Thyroid gland (tissue), 4 donors: ENCODE data around the gene PLCH1. TPM values are rescaled to one million over a fixed set of nuclear protein-coding genes. Genes with fewer than 3 reads are reported as not detected.

Source experiments
- DNase-seq, 2 donors: peaks; one replicate each; pipeline ENCODE4 v3.0.0-alpha.2; 2019
- H3K27ac ChIP-seq, 3 donors: fragments of 200-600 bp; sonication (generic); 1 replicate in 2 of 3; 2 replicates in 1 of 3; pipeline ENCODE4 v1.5.1; 2016 to 2019; ENCODE audit warnings: mild to moderate bottlenecking in 1 of 3, moderate library complexity in 1 of 3
- H3K27me3 ChIP-seq: fragments of 200-600 bp; sonication (generic); one replicate; pipeline ENCODE4 v1.5.1; 2019
- H3K36me3 ChIP-seq, 2 donors: fragments of 200-600 bp; sonication (generic); one replicate each; pipeline ENCODE4 v1.5.1; 2016 to 2019
- H3K4me1 ChIP-seq, 2 donors: fragments of 200-600 bp; sonication (generic); one replicate each; pipeline ENCODE4 v1.5.1; 2017 to 2019
- H3K4me3 ChIP-seq, 3 donors: fragments of 200-600 bp; sonication (generic); replicated peaks in 1 of 3; 1 replicate in 2 of 3; 2 replicates in 1 of 3; pipeline ENCODE4 v1.5.1; 2016; ENCODE audit warnings: mild to moderate bottlenecking in 1 of 3
- H3K9me3 ChIP-seq: fragments of 200-600 bp; sonication (generic); one replicate; pipeline ENCODE4 v1.5.1; 2017
- CTCF ChIP-seq, 6 experiments: fragments of 200-600 bp in 3 of 6; fragments of 450-650 bp in 3 of 6; sonication (generic) in 3 of 6; IDR thresholded peaks; one replicate each; pipeline ENCODE4 v1.5.1; 2016 to 2019; ENCODE audit warnings: antibody characterized with exemption in 6 of 6, mild to moderate bottlenecking in 2 of 6, inconsistent platforms in 1 of 6, moderate library complexity in 1 of 6
- POLR2A ChIP-seq, 2 donors: fragments of 450-650 bp; IDR thresholded peaks; one replicate each; pipeline ENCODE4 v1.6.1; 2017; ENCODE audit warnings: antibody characterized with exemption in 2 of 2, mild to moderate bottlenecking in 2 of 2, moderate library complexity in 1 of 2
- WGBS, 2 donors: methylation state at CpG; one replicate each; pipeline ENCODE4 v1.1.5; 2017; 5-methylcytosine and 5-hydroxymethylcytosine counted together
- intact Hi-C: fragments of 100-400 bp; cut with DNase I; formaldehyde crosslinking; loops from one replicate; pipeline ENCODE4 v1.15.1; 2023
- total RNA-seq, 4 donors: library from RNA; depleted of rRNA; stranded (reverse); fragments of >200 nt; gene quantifications; one replicate each; pipeline ENCODE4 v1.2.3, GENCODE V29; 2016

The PLCH1 gene
- total RNA-seq, 4 donors from 2014 or later: 4.3 to 20.6 (median 14.1) TPM

DNA sequence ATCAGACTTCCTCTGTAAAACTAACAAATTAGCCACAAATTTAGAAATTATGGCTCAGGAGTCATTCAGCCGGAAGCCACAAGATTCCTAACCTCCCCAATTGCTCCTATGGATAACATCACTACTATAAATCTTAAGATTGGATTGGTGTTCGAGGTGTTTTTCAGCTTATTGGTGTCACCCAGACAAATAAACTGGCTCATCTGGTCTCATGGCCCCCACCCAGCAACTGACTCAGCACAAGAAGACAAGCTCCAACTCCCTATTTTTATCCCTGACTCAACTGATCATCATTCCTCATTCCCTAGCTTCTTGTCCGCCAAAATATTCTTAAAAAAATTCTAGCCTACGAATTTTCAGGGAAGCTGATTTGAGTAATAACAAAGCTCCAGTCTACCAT lies 316.3 kb downstream of the PLCH1 start:
- TF ChIP-seq POLR2A (IDR thresholded peaks at IDR 0.05) (no peak), CTCF (IDR thresholded peaks at IDR 0.05) (no peak)
- Histone ChIP-seq H3K36me3 (no peaks in the 10 kb centered on the region), H3K9me3 (no peaks in the 10 kb centered on the region), H3K27ac (no peak overlapping the region), H3K27me3 (no peaks in the 10 kb centered on the region), H3K4me1 (no peaks in the 10 kb centered on the region), H3K4me3 (no peak overlapping the region)
- DNase-seq: no peak
- 87 to 91% methylated on average over 4 of the region's 4 CpGs for WGBS, 2 donors
- intact Hi-C loops: no loop called here

DNA sequence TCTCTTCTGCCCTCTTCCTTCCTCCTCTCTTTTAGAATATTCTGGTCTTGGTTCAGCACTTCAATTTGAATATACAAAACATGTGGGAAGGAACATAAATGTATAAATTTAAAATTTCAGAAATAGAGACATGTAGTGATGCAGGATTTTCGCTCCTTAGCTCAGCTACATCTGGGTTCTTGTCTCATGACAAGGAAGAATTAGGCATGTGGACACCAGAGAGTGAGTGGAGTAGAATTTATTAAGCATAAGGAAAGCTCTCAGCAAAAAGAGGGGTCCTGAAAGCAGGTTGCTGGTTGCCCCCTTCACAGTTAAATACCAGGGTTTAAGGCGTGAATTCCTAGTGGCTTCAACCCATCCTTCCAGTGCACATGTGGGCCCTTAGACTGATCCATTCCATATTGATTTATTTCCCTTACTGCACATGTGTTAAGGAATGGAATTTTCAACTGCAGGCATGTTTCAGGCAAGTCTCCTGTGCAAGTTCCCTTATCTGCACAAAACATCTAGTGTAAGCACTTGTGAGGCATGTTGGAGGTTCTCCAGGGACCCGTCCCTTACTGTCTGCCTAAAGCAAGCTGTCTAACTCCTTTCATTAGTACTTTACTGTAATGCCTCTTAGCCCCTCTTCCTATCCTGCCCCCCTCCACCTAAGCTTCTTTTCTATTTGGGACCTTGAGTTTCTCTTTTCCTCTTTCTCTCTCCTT lies 318.2 kb downstream of the PLCH1 start:
- no peak overlapping the region for H3K4me3 ChIP-seq
- no peaks in the 10 kb centered on the region for H3K27me3 ChIP-seq
- H3K36me3 ChIP-seq: no peaks in the 10 kb centered on the region
- H3K27ac ChIP-seq: no peak overlapping the region
- H3K4me1 ChIP-seq: no peaks in the 10 kb centered on the region
- WGBS, 2 donors: 82 to 87% methylated on average over 3 of the region's 3 CpGs
- H3K9me3 ChIP-seq: no peaks in the 10 kb centered on the region
- intact Hi-C loops: no loop called here
- no peak for TF ChIP-seq POLR2A (IDR thresholded peaks at IDR 0.05)
- no peak for TF ChIP-seq CTCF (IDR thresholded peaks at IDR 0.05)
- DNase-seq: no peak

DNA sequence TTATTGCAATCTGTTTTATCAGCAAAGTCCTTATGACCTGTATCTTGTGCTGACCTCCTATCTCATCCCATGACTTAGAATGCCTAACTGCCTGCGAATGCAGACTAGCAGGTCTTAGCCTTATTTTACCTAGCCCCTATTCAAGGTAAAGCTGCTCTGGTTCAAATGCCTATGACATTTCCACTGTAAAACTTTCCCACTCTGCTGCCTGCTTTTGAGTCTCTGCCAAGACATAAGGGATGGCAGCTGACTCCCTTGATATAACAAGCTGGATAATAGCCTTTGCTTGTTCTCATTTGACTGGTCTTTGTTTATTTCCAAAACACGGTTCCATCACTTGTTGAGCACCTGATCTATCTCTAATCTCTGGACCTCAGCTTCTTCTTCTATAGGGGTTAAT lies 319.5 kb downstream of the PLCH1 start:
- no peaks in the 10 kb centered on the region for H3K27me3 ChIP-seq
- 69 to 88% methylated on average over 2 of the region's 2 CpGs for WGBS, 2 donors
- no peaks in the 10 kb centered on the region for H3K9me3 ChIP-seq
- H3K4me1 ChIP-seq: no peaks in the 10 kb centered on the region
- no peaks in the 10 kb centered on the region for H3K36me3 ChIP-seq
- intact Hi-C loops: no loop called here
- no peak for DNase-seq
- H3K27ac ChIP-seq: no peak overlapping the region
- TF ChIP-seq CTCF (IDR thresholded peaks at IDR 0.05) (no peak), POLR2A (IDR thresholded peaks at IDR 0.05) (no peak)
- no peak overlapping the region for H3K4me3 ChIP-seq

DNA sequence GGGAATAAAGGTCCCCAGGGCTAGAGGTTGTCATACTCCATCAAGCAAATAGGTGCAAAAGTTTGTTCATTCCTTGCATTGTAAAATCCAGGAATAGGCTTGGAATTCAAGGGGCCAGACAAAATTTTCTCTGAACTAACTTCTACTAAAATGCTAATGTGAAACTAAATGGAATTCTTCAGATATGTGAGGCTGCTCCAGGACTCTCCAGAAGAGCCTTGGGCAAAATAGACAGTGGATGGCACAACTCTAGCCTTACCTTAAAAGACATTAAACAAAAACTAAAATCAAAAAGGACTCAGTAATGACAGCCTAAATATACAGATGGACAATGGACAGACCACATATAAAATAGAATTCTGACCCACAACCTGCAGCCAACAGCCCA lies 320.6 kb downstream of the PLCH1 start:
- no peaks in the 10 kb centered on the region for H3K9me3 ChIP-seq
- H3K4me3 ChIP-seq: no peak overlapping the region
- H3K4me1 ChIP-seq: no peaks in the 10 kb centered on the region
- DNase-seq: no peak
- TF ChIP-seq CTCF (IDR thresholded peaks at IDR 0.05): no peak
- TF ChIP-seq POLR2A (IDR thresholded peaks at IDR 0.05): no peak
- H3K27me3 ChIP-seq: no peaks in the 10 kb centered on the region
- H3K36me3 ChIP-seq: no peaks in the 10 kb centered on the region
- no peak overlapping the region for H3K27ac ChIP-seq
- intact Hi-C loops: no loop called here

GRCh38 chr3:155423526-155424322 lies 321.1 kb downstream of the PLCH1 start:
- TF ChIP-seq CTCF (IDR thresholded peaks at IDR 0.05): no peak
- TF ChIP-seq POLR2A (IDR thresholded peaks at IDR 0.05): no peak
- WGBS, 2 donors: 75 to 78% methylated on average over 6 of the region's 6 CpGs
- Histone ChIP-seq H3K9me3 (no peaks in the 10 kb centered on the region), H3K4me3 (no peak overlapping the region), H3K27me3 (no peaks in the 10 kb centered on the region), H3K36me3 (no peaks in the 10 kb centered on the region), H3K27ac (no peak overlapping the region), H3K4me1 (no peaks in the 10 kb centered on the region)
- no peak for DNase-seq
- intact Hi-C loops: no loop called here
